GM18505 (cell line): ENCODE measurements around the gene IL17B.

Source experiments
- ATAC-seq: cut with Tn5 transposase; IDR thresholded peaks from one replicate; pipeline ENCODE4 v1.9.1; 2021; ENCODE audit not compliant: unreplicated experiment
- POLR2A ChIP-seq: IDR thresholded peaks from 4 replicates; pipeline ENCODE4 v1.6.1; 2011; ENCODE audit warnings: borderline replicate concordance; ENCODE audit not compliant: insufficient read depth, insufficient read length; ENCODE audit errors: extremely low read depth

The IL17B gene

GRCh38 chr5:149372076-149372795 is 6.9 kb downstream of the IL17B start:
- no peak for ATAC-seq
- TF ChIP-seq POLR2A: no peak

- TF ChIP-seq POLR2A: no peak
- ATAC-seq: peak; percentile 61
Measured at GRCh38 chr5:149371296-149371962, 7.7 kb downstream of the IL17B start.

GRCh38 chr5:149370878-149371277 is 8.2 kb downstream of the IL17B start:
- no peak for ATAC-seq
- TF ChIP-seq POLR2A: no peak

GRCh38 chr5:149367972-149368645 is 11.0 kb downstream of the IL17B start:
- TF ChIP-seq POLR2A: no peak
- no peak for ATAC-seq

- no peak for ATAC-seq
- no peak for TF ChIP-seq POLR2A
Measured at GRCh38 chr5:149367249-149367971, 11.7 kb downstream of the IL17B start.

GRCh38 chr5:149366169-149366729 is 12.8 kb downstream of the IL17B start:
- TF ChIP-seq POLR2A: no peak
- no peak for ATAC-seq

GRCh38 chr5:149365418-149365817 is 13.7 kb downstream of the IL17B start:
- TF ChIP-seq POLR2A: no peak
- ATAC-seq: no peak

- TF ChIP-seq POLR2A: no peak
- no peak for ATAC-seq
Measured at GRCh38 chr5:149364719-149365118, 14.4 kb downstream of the IL17B start.

- ATAC-seq: no peak
- TF ChIP-seq POLR2A: no peak
Measured at GRCh38 chr5:149363936-149364335, 15.2 kb downstream of the IL17B start.

GRCh38 chr5:149363358-149363757 is 15.7 kb downstream of the IL17B start:
- no peak for TF ChIP-seq POLR2A
- no peak for ATAC-seq

- ATAC-seq: no peak
- no peak for TF ChIP-seq POLR2A
Measured at GRCh38 chr5:149362541-149362940, 16.6 kb downstream of the IL17B start.

- no peak for ATAC-seq
Measured at GRCh38 chr5:149360272-149360671, 18.8 kb downstream of the IL17B start.

More at GRCh38 chr5:149360272-149360671, 18.8 kb downstream of the IL17B start:
- TF ChIP-seq POLR2A: no peak
